HCT116 (cell line): Measurements from ENCODE around the gene KRTAP5-4. TPM values are rescaled to one million over a fixed set of nuclear protein-coding genes. Genes with fewer than 3 reads are reported as not detected.
"Not testable (repeated sequence)": the region's sequence is repeated elsewhere in the genome, so short reads cannot be mapped to it uniquely, and the experiment has no call there.

Experiments
- ATAC-seq: fragments of 200-7000 bp; cut with Tn5 transposase; 2 replicates; pipeline ENCODE4 v1.9.1; 2020; ENCODE audit warnings: mild to moderate bottlenecking, moderate library complexity
- BruUV-seq: library from RNA; stranded (reverse); fragments of 400-500 nt; replicated peaks from 2 replicates; lab custom pipeline; 2021; lab: Mats Ljungman, UMichigan
- CTCF ChIA-PET: fragments of 300-600 bp; sonication (Branson Sonifier 250); formaldehyde crosslinking; loops from one replicate; lab custom pipeline; 2021; ENCODE audit warnings: antibody characterized with exemption; lab: Charles Lee
- POLR2A ChIA-PET: fragments of 300-600, 350-600 bp; sonication (Branson Sonifier 250); formaldehyde crosslinking; loops from one replicate; lab custom pipeline; 2021; ENCODE audit warnings: antibody characterized with exemption; lab: Charles Lee
- RAD21 ChIA-PET, 2 experiments: fragments of 300-600 bp; sonication (Branson Sonifier 250); formaldehyde crosslinking; loops; one replicate each; lab custom pipeline; 2023; ENCODE audit warnings: low total read pairs in 2 of 2; ENCODE audit not compliant: uncharacterized antibody in 2 of 2, unreplicated experiment in 2 of 2, low non-redundant PET in 1 of 2; lab: Charles Lee
- DNase-seq: peaks from one replicate; pipeline ENCODE4 v3.0.0-alpha.2; 2010; ENCODE audit warnings: low read depth, low spot score
- H2AFZ ChIP-seq: fragments of 200-600 bp; shearing (Covaris generic), sonication (generic); 2 replicates; pipeline ENCODE4 v1.6.1; 2017; ENCODE audit warnings: low read depth, mixed run types, mixed read lengths, antibody characterized with exemption, low read length; ENCODE audit not compliant: poor library complexity, severe bottlenecking
- H3K27ac ChIP-seq: 2 replicates; pipeline ENCODE4 v1.5.1; 2012; ENCODE audit warnings: low read depth, low read length
- H3K27me3 ChIP-seq: fragments of 200-600 bp; sonication (generic); 2 replicates; pipeline ENCODE4 v1.6.1; 2016; ENCODE audit warnings: mixed run types, low read length, mixed read lengths; ENCODE audit not compliant: insufficient read depth
- H3K36me3 ChIP-seq, 2 experiments: fragments of 200-500 bp in 1 of 2; fragments of 200-600 bp in 1 of 2; sonication (Bioruptor generic) in 1 of 2; sonication (generic) in 1 of 2; 2 replicates each; pipeline versions ENCODE4 v1.5.1 to v1.6.1; 2014 to 2016; ENCODE audit warnings: low read length in 2 of 2, inconsistent platforms in 1 of 2, mixed read lengths in 1 of 2, mixed run types in 1 of 2; ENCODE audit not compliant: insufficient read depth in 2 of 2, control insufficient read depth in 1 of 2
- H3K4me1 ChIP-seq, 2 experiments: fragments of 200-600 bp in 1 of 2; sonication (generic) in 1 of 2; 2 replicates each; pipeline versions ENCODE4 v1.5.1 to v1.6.1; 2012 to 2017; ENCODE audit warnings: low read length in 2 of 2, inconsistent platforms in 1 of 2, mild to moderate bottlenecking in 1 of 2, mixed read lengths in 1 of 2, mixed run types in 1 of 2, moderate library complexity in 1 of 2; ENCODE audit not compliant: insufficient read depth in 2 of 2, control insufficient read depth in 1 of 2
- H3K4me2 ChIP-seq: fragments of 200-600 bp; sonication (generic); 2 replicates; pipeline ENCODE4 v1.6.1; 2017; ENCODE audit warnings: mixed run types, low read length, mixed read lengths
- H3K4me3 ChIP-seq, 2 experiments: fragments of 200-600 bp in 1 of 2; sonication (generic) in 1 of 2; replicated peaks in 1 of 2; 2 replicates each; pipeline ENCODE4 v1.5.1; 2011 to 2016; ENCODE audit warnings: low read length in 2 of 2, control low read depth in 1 of 2, low read depth in 1 of 2, mild to moderate bottlenecking in 1 of 2, mixed read lengths in 1 of 2, mixed run types in 1 of 2
- H3K79me2 ChIP-seq: fragments of 200-600 bp; sonication (generic); 2 replicates; pipeline ENCODE4 v1.6.1; 2017; ENCODE audit warnings: mild to moderate bottlenecking, mixed run types, low read length, moderate library complexity, mixed read lengths; ENCODE audit not compliant: insufficient read depth
- H3K9ac ChIP-seq: fragments of 200-600 bp; sonication (generic); 2 replicates; pipeline ENCODE4 v1.6.1; 2016; ENCODE audit warnings: low read length, mixed read lengths
- H3K9me2 ChIP-seq: fragments of 200-600 bp; sonication (generic), shearing (Covaris generic); 2 replicates; pipeline ENCODE4 v1.6.1; 2017; ENCODE audit warnings: mixed run types, mild to moderate bottlenecking, moderate library complexity; ENCODE audit not compliant: insufficient read depth
- H3K9me3 ChIP-seq, 2 experiments: fragments of 200-500 bp in 1 of 2; fragments of 200-600 bp in 1 of 2; sonication (Bioruptor generic) in 1 of 2; sonication (generic) in 1 of 2; 2 replicates each; pipeline ENCODE4 v1.6.1; 2014 to 2017; ENCODE audit warnings: low read length in 2 of 2, mixed read lengths in 2 of 2, inconsistent platforms in 1 of 2, low read depth in 1 of 2, mild to moderate bottlenecking in 1 of 2, mixed run types in 1 of 2, moderate library complexity in 1 of 2; ENCODE audit not compliant: control insufficient read depth in 1 of 2, insufficient read depth in 1 of 2
- H4K20me1 ChIP-seq: fragments of 200-600 bp; sonication (generic), shearing (Covaris generic); 2 replicates; pipeline ENCODE4 v1.6.1; 2017; ENCODE audit warnings: mixed run types, mild to moderate bottlenecking, moderate library complexity; ENCODE audit not compliant: insufficient read depth
- EGR1 ChIP-seq: IDR thresholded peaks from 2 replicates; pipeline ENCODE4 v1.6.1; 2012; ENCODE audit warnings: low read depth
- JUND ChIP-seq: IDR thresholded peaks from 2 replicates; pipeline ENCODE4 v1.6.1; 2012
- MAX ChIP-seq: IDR thresholded peaks from 2 replicates; pipeline ENCODE4 v1.6.1; 2012
- POLR2AphosphoS5 ChIP-seq: IDR thresholded peaks from 2 replicates; pipeline ENCODE4 v1.6.1; 2011; ENCODE audit warnings: mild to moderate bottlenecking, low read depth, low read length, moderate library complexity
- SP1 ChIP-seq: IDR thresholded peaks from 2 replicates; pipeline ENCODE4 v1.6.1; 2012; ENCODE audit warnings: low read depth
- ZFX ChIP-seq: fragments of 450-650 bp; IDR thresholded peaks from 2 replicates; pipeline ENCODE4 v1.6.1; 2017
- intact Hi-C: fragments of 100-400 bp; cut with micrococcal nuclease; formaldehyde crosslinking; loops from 2 replicates; pipeline ENCODE4 v1.10.0; 2022
- total RNA-seq: library from RNA; stranded (reverse); gene quantifications from one replicate; pipeline ENCODE4 v1.2.1, GENCODE V29; 2021; ENCODE audit not compliant: unreplicated experiment

Gene KRTAP5-4
- total RNA-seq, 1 experiment from 2014 or later, result not detected

- Histone ChIP-seq H3K27ac (no peak overlapping the region), H2AFZ (no peak overlapping the region), H3K79me2 (no peaks in the 10 kb centered on the region), H3K4me2 (no peak overlapping the region), H3K9ac (no peak overlapping the region), H3K4me3 (no peak overlapping the region), H3K9me2 (no peaks in the 10 kb centered on the region), H3K4me1 (no peaks in the 10 kb centered on the region), H3K36me3 (no peaks in the 10 kb centered on the region), H4K20me1 (no peaks in the 10 kb centered on the region), H3K27me3 (peaks cover 18% of the 10 kb centered on the region; the same call in 1 of the 2 replicates), H3K9me3 (no peaks in the 10 kb centered on the region)
- DNase-seq (no peak), ATAC-seq (no peak)
- ChIA-PET RAD21 (no interaction called here), CTCF (no interaction called here), POLR2A (no interaction called here)
- intact Hi-C loops, result no loop called here
- TF ChIP-seq EGR1 (no peak), MAX (no peak), POLR2AphosphoS5 (no peak), ZFX (no peak), JUND (no peak), SP1 (no peak)
- no TSS peak for BruUV-seq
Observed at GRCh38 chr11:1603629-1604028, 18.3 kb downstream of the KRTAP5-4 start.

GRCh38 chr11:1601663-1602062 lies 20.3 kb downstream of the KRTAP5-4 start:
- H3K4me1 ChIP-seq, ATAC-seq, H3K9me2 ChIP-seq, POLR2A ChIA-PET, CTCF ChIA-PET, BruUV-seq, RAD21 ChIA-PET, H3K4me3 ChIP-seq, H3K9me3 ChIP-seq, H3K9ac ChIP-seq, H3K79me2 ChIP-seq, H4K20me1 ChIP-seq, DNase-seq, H3K27ac ChIP-seq, H3K4me2 ChIP-seq, H3K36me3 ChIP-seq, H2AFZ ChIP-seq, intact Hi-C loops: not testable (repeated sequence)
- H3K27me3 ChIP-seq, result peaks cover 18% of the 10 kb centered on the region; the same call in 1 of the 2 replicates
